GM12878 (cell line): ENCODE measurements around the gene CDC42BPA. TPM values are rescaled to one million over a fixed set of nuclear protein-coding genes. Genes with fewer than 3 reads are reported as not detected.

Experiments used
- ATAC-seq: fragments of 200-7000 bp; cut with Tn5 transposase; 3 replicates; pipeline ENCODE4 v1.9.1; 2020; ENCODE audit warnings: mild to moderate bottlenecking, moderate library complexity
- BruUV-seq: library from RNA; stranded (reverse); fragments of 400-500 nt; replicated peaks from 2 replicates; lab custom pipeline; 2021; lab: Mats Ljungman, UMichigan
- CTCF ChIA-PET: fragments of 300-600 bp; sonication (Branson Sonifier 250); formaldehyde crosslinking; extraction: SDS; loops from one replicate; lab custom pipeline; 2021; ENCODE audit warnings: inconsistent platforms; lab: Yijun Ruan, JAX
- POLR2A ChIA-PET: fragments of 350-600 bp; formaldehyde crosslinking; extraction: SDS; loops from one replicate; lab custom pipeline; 2021; ENCODE audit warnings: inconsistent platforms; lab: Charles Lee
- RAD21 ChIA-PET: fragments of 300-600 bp; sonication (Branson Sonifier 250); formaldehyde crosslinking; loops from one replicate; lab custom pipeline; 2023; ENCODE audit warnings: antibody characterized with exemption; ENCODE audit not compliant: unreplicated experiment; lab: Charles Lee
- SMC1A ChIA-PET: fragments of 300-600 bp; sonication (Branson Sonifier 250); formaldehyde crosslinking; loops from one replicate; lab custom pipeline; 2023; ENCODE audit not compliant: unreplicated experiment, uncharacterized antibody; lab: Charles Lee
- DNase-seq: peaks from one replicate; pipeline ENCODE4 v3.0.0-alpha.2; 2011; ENCODE audit warnings: low read depth, low spot score
- FAIRE-seq: peaks from 3 replicates; lab custom pipeline; 2011; peaks lifted over from hg19 to GRCh38; lab: Jason Lieb, UNC
- H2AFZ ChIP-seq: 2 replicates; pipeline ENCODE4 v1.6.0; 2011; ENCODE audit warnings: low read depth, low read length, control low read depth; ENCODE audit not compliant: control insufficient read depth
- H3K27ac ChIP-seq: 2 replicates; pipeline ENCODE4 v1.5.1; 2011; ENCODE audit warnings: control low read depth; ENCODE audit not compliant: control insufficient read depth, insufficient read depth
- H3K27me3 ChIP-seq, 2 experiments: replicated peaks in 1 of 2; 2 replicates each; pipeline versions ENCODE4 v1.6.0 to v1.6.1; 2011; ENCODE audit warnings: low read length in 1 of 2; ENCODE audit not compliant: control insufficient read depth in 2 of 2, insufficient read depth in 2 of 2
- H3K36me3 ChIP-seq, 2 experiments: 2 replicates each; pipeline ENCODE4 v1.5.1; 2011; ENCODE audit warnings: low read length in 1 of 2; ENCODE audit not compliant: control insufficient read depth in 2 of 2, insufficient read depth in 2 of 2
- H3K4me1 ChIP-seq: 2 replicates; pipeline ENCODE4 v1.6.1; 2011; ENCODE audit warnings: mild to moderate bottlenecking, low read length, moderate library complexity, mixed read lengths; ENCODE audit not compliant: control insufficient read depth, insufficient read depth
- H3K4me2 ChIP-seq: 2 replicates; pipeline ENCODE4 v1.6.0; 2011; ENCODE audit warnings: control low read depth; ENCODE audit not compliant: control insufficient read depth, insufficient read depth
- H3K4me3 ChIP-seq: fragments of 200-600 bp; sonication (generic); 2 replicates; pipeline ENCODE4 v1.5.1; 2016
- H3K79me2 ChIP-seq: 2 replicates; pipeline ENCODE4 v1.6.0; 2011; ENCODE audit warnings: low read length; ENCODE audit not compliant: control insufficient read depth, insufficient read depth
- H3K9ac ChIP-seq: 2 replicates; pipeline ENCODE4 v1.8.0; 2011; ENCODE audit warnings: low read length, control low read depth, mixed read lengths; ENCODE audit not compliant: control insufficient read depth, insufficient read depth
- H3K9me3 ChIP-seq: replicated peaks from 3 replicates; pipeline ENCODE4 v1.5.1; 2011; ENCODE audit warnings: mild to moderate bottlenecking, low read length; ENCODE audit not compliant: control insufficient read depth, insufficient read depth
- H4K20me1 ChIP-seq: 2 replicates; pipeline ENCODE4 v1.6.0; 2011; ENCODE audit not compliant: control insufficient read depth, insufficient read depth
- BACH1 ChIP-seq: fragments of 450-650 bp; IDR thresholded peaks from 2 replicates; pipeline ENCODE4 v1.6.1; 2017; ENCODE audit warnings: mild to moderate bottlenecking, borderline replicate concordance
- CHD2 ChIP-seq: IDR thresholded peaks from 2 replicates; pipeline ENCODE4 v1.6.1; 2011; ENCODE audit warnings: low read depth, low read length, improper control_type of control experiment, borderline replicate concordance
- CUX1 ChIP-seq: IDR thresholded peaks from 2 replicates; pipeline ENCODE4 v1.6.1; 2012; ENCODE audit warnings: improper control_type of control experiment, low read depth, low read length; ENCODE audit not compliant: insufficient replicate concordance
- EGR1 ChIP-seq, 2 experiments: IDR thresholded peaks; 1 replicate in 1 of 2; 2 replicates in 1 of 2; pipeline ENCODE4 v1.6.1; 2011 to 2012; ENCODE audit warnings: low read depth in 2 of 2, low read length in 2 of 2, borderline replicate concordance in 1 of 2, mild to moderate bottlenecking in 1 of 2, moderate library complexity in 1 of 2
- ETV6 ChIP-seq, 2 experiments: fragments of 450-650 bp in 1 of 2; IDR thresholded peaks in 1 of 2; conservative IDR thresholded peaks in 1 of 2; 2 replicates each; pipeline ENCODE4 v1.6.1; 2014; ENCODE audit warnings: antibody characterized with exemption in 1 of 2, borderline replicate concordance in 1 of 2, low read depth in 1 of 2, mild to moderate bottlenecking in 1 of 2, moderate library complexity in 1 of 2
- GABPA ChIP-seq: IDR thresholded peaks from 2 replicates; pipeline ENCODE4 v1.6.1; 2014; ENCODE audit warnings: antibody characterized with exemption, low read depth, mild to moderate bottlenecking, inconsistent platforms
- IRF4 ChIP-seq: IDR thresholded peaks from 2 replicates; pipeline ENCODE4 v1.6.1; 2011; ENCODE audit warnings: low read depth, low read length
- KAT2A ChIP-seq: conservative IDR thresholded peaks from 2 replicates; pipeline ENCODE4 v1.6.1; 2011; ENCODE audit warnings: low read depth, low read length; ENCODE audit not compliant: control insufficient read depth
- NFYB ChIP-seq: IDR thresholded peaks from 2 replicates; pipeline ENCODE4 v1.6.1; 2011; ENCODE audit warnings: low read depth, mild to moderate bottlenecking, low read length, improper control_type of control experiment, moderate library complexity; ENCODE audit not compliant: insufficient read depth
- RCOR1 ChIP-seq: conservative IDR thresholded peaks from 2 replicates; pipeline ENCODE4 v1.6.1; 2012; ENCODE audit warnings: low read depth, low read length, improper control_type of control experiment
- SREBF2 ChIP-seq: IDR thresholded peaks from 2 replicates; pipeline ENCODE4 v1.6.1; 2012; ENCODE audit warnings: mild to moderate bottlenecking, low read length
- TARDBP ChIP-seq: IDR thresholded peaks from 2 replicates; pipeline ENCODE4 v1.6.1; 2016; ENCODE audit warnings: borderline replicate concordance
- ZNF217 ChIP-seq: fragments of 450-650 bp; IDR thresholded peaks from 2 replicates; pipeline ENCODE4 v1.6.1; 2017; ENCODE audit warnings: antibody characterized with exemption, mild to moderate bottlenecking
- ZNF384 ChIP-seq: IDR thresholded peaks from 2 replicates; pipeline ENCODE4 v1.6.1; 2012; ENCODE audit warnings: low read depth, mild to moderate bottlenecking, low read length, improper control_type of control experiment, borderline replicate concordance
- ZNF622 ChIP-seq: fragments of 450-650 bp; IDR thresholded peaks from 2 replicates; pipeline ENCODE4 v1.6.1; 2017; ENCODE audit warnings: mild to moderate bottlenecking, inconsistent platforms
- WGBS: methylation state at CpG from one replicate; pipeline ENCODE4 v1.1.6; 2016; ENCODE audit warnings: low lambda C conversion rate; ENCODE audit not compliant: insufficient replicate concordance, insufficient coverage; ENCODE audit errors: missing lambda C conversion rate; 5-methylcytosine and 5-hydroxymethylcytosine counted together
- in situ Hi-C: fragments of 300-500 bp; cut with MboI; formaldehyde crosslinking; loops from 9 replicates; pipeline ENCODE4 v1.14.3; 2018; ENCODE audit warnings: mixed read lengths
- intact Hi-C: fragments of 100-400 bp; cut with micrococcal nuclease; formaldehyde crosslinking; loops from one replicate; pipeline ENCODE4 v1.14.2; 2022; ENCODE audit not compliant: unreplicated experiment
- polyA plus RNA-seq, 11 experiments: library from polyadenylated mRNA; depleted of rRNA in 4 of 11; unstranded in 6 of 11; stranded (reverse) in 5 of 11; fragments of >200 nt; fragmentation: Nextera tagmentation in 4 of 11; fragmentation: Illumina TruSeq in 1 of 11; extraction: Ambion mirVana in 4 of 11; extraction: Trizol in 1 of 11; gene quantifications; 1 replicate in 1 of 11; 2 replicates in 10 of 11; pipeline versions ENCODE4 v1.2.1 to v1.2.3, GENCODE V29; 2011 to 2016; ENCODE audit warnings: inconsistent platforms in 2 of 11, missing spikeins in 2 of 11, low read depth in 1 of 11
- total RNA-seq, 4 experiments: library from RNA; depleted of rRNA in 3 of 4; stranded (reverse); fragments of >200 nt in 3 of 4; fragmentation: Illumina TruSeq in 1 of 4; extraction: Trizol in 1 of 4; gene quantifications; 2 replicates each; pipeline versions ENCODE4 v1.2.1 to v1.2.3, GENCODE V29; 2013 to 2021
- TF ChIP-seq, protein P1 (sequence below): IDR thresholded peaks from 2 replicates; pipeline ENCODE4 v1.6.1; 2011; ENCODE audit warnings: low read depth, low read length, improper control_type of control experiment, borderline replicate concordance

Gene CDC42BPA
- total and polyA plus RNA-seq, 10 of the 15 experiments (the other 5 are each of a cell fraction or from before 2014, with no cell fraction given) = 0.02 to 0.52 (median 0.10) TPM

- intact Hi-C loops (no loop called here), in situ Hi-C loops (no loop called here)
- ChIA-PET CTCF (interaction anchor here (0.5 kb wide), 1 partner anchor 13 kb away, joined by 3 read pairs; no protein-coding TSS in a partner anchor), SMC1A (interaction anchor here (1.1 to 1.2 kb wide), 2 partner anchors 9 to 38 kb away, joined by 3 read pairs; no protein-coding TSS in a partner anchor), RAD21 (no interaction called here), POLR2A (no interaction called here)
- Histone ChIP-seq H2AFZ (no peak overlapping the region), H3K4me3 (no peak overlapping the region), H3K27me3 (no peaks in the 10 kb centered on the region), H3K9ac (no peak overlapping the region), H4K20me1 (no peaks in the 10 kb centered on the region), H3K4me1 (no peaks in the 10 kb centered on the region), H3K4me2 (no peak overlapping the region), H3K79me2 (no peaks in the 10 kb centered on the region), H3K27ac (no peak overlapping the region), H3K36me3 (no peaks in the 10 kb centered on the region), H3K9me3 (no peaks in the 10 kb centered on the region)
- FAIRE-seq = no peak
- WGBS = 35% methylated on average over 2 of the region's 2 CpGs
- BruUV-seq = no TSS peak
- TF ChIP-seq, protein P1, sequence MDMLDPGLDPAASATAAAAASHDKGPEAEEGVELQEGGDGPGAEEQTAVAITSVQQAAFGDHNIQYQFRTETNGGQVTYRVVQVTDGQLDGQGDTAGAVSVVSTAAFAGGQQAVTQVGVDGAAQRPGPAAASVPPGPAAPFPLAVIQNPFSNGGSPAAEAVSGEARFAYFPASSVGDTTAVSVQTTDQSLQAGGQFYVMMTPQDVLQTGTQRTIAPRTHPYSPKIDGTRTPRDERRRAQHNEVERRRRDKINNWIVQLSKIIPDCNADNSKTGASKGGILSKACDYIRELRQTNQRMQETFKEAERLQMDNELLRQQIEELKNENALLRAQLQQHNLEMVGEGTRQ = no peak
- TF ChIP-seq NFYB (no peak), ZNF384 (no peak), EGR1 (IDR thresholded peaks at IDR 0.05; ENCODE audit: borderline replicate concordance in 1 of 2, low read depth in 2 of 2, low read length in 2 of 2) (no peak), ETV6 (conservative IDR thresholded peaks at IDR 0.05 in 1 of 2, IDR thresholded peaks at IDR 0.05 in 1 of 2; ENCODE audit: borderline replicate concordance in 1 of 2, low read depth in 1 of 2) (no peak), RCOR1 (no peak), SREBF2 (no peak), ZNF622 (no peak), KAT2A (no peak), ZNF217 (no peak), TARDBP (no peak), GABPA (no peak), CHD2 (no peak), BACH1 (no peak), CUX1 (no peak), IRF4 (no peak)
- no peak for ATAC-seq
- no peak for DNase-seq
Measured at GRCh38 chr1:227035316-227035715, 283.0 kb downstream of the CDC42BPA start.
